Liver (tissue), 9 donors: ENCODE data around the gene FRMPD4. TPM values are rescaled to one million over a fixed set of nuclear protein-coding genes. Genes with fewer than 3 reads are reported as not detected.

Experiments used
- DNase-seq: peaks from one replicate; pipeline ENCODE4 v3.0.0-alpha.2; 2017; ENCODE audit warnings: low spot score
- H3K27ac ChIP-seq, 2 donors: one replicate each; pipeline ENCODE4 v1.7.0; 2013; ENCODE audit warnings: inconsistent platforms in 2 of 2, low read length in 2 of 2, control low read depth in 1 of 2, low read depth in 1 of 2, mild to moderate bottlenecking in 1 of 2
- H3K27me3 ChIP-seq, 4 donors: one replicate each; pipeline versions ENCODE4 v1.6.1 to v1.7.0; 2013; ENCODE audit warnings: low read length in 3 of 4, inconsistent platforms in 1 of 4, mild to moderate bottlenecking in 1 of 4, moderate library complexity in 1 of 4; ENCODE audit not compliant: control insufficient read depth in 4 of 4, insufficient read depth in 4 of 4
- H3K36me3 ChIP-seq, 4 donors: one replicate each; pipeline versions ENCODE4 v1.6.1 to v1.7.0; 2013; ENCODE audit warnings: low read length in 3 of 4, mild to moderate bottlenecking in 3 of 4, low read depth in 1 of 4, moderate library complexity in 1 of 4; ENCODE audit not compliant: control insufficient read depth in 4 of 4, insufficient read depth in 3 of 4
- H3K4me1 ChIP-seq, 4 donors: one replicate each; pipeline versions ENCODE4 v1.6.1 to v1.7.0; 2013; ENCODE audit warnings: low read length in 3 of 4, mild to moderate bottlenecking in 3 of 4, moderate library complexity in 1 of 4; ENCODE audit not compliant: control insufficient read depth in 4 of 4, insufficient read depth in 4 of 4
- H3K4me3 ChIP-seq, 3 donors: one replicate each; pipeline versions ENCODE4 v1.6.1 to v1.7.0; 2013; ENCODE audit warnings: low read length in 3 of 3, control low read depth in 1 of 3, low read depth in 1 of 3, mild to moderate bottlenecking in 1 of 3
- H3K9ac ChIP-seq, 2 donors: one replicate each; pipeline ENCODE4 v1.7.0; 2013; ENCODE audit warnings: low read length in 2 of 2, mild to moderate bottlenecking in 2 of 2, moderate library complexity in 2 of 2, control low read depth in 1 of 2, low read depth in 1 of 2
- H3K9me3 ChIP-seq, 4 donors: one replicate each; pipeline versions ENCODE4 v1.6.1 to v1.7.0; 2013; ENCODE audit warnings: low read length in 3 of 4; ENCODE audit not compliant: control insufficient read depth in 4 of 4
- ATF3 ChIP-seq: IDR thresholded peaks from 2 replicates; pipeline ENCODE4 v1.6.1; 2016; ENCODE audit warnings: antibody characterized with exemption
- CTCF ChIP-seq: fragments of 150-350 bp; IDR thresholded peaks from 2 replicates; pipeline ENCODE4 v1.5.1; 2017; ENCODE audit warnings: improper control_type of control experiment, low read depth, low read length; ENCODE audit not compliant: missing input control
- EGR1 ChIP-seq, 2 donors: IDR thresholded peaks; 2 replicates each; pipeline ENCODE4 v1.6.1; 2016 to 2018; ENCODE audit warnings: antibody characterized with exemption in 2 of 2, low read depth in 2 of 2
- FOXA1 ChIP-seq: IDR thresholded peaks from 2 replicates; pipeline ENCODE4 v1.6.1; 2016; ENCODE audit warnings: antibody characterized with exemption
- FOXA2 ChIP-seq: IDR thresholded peaks from 2 replicates; pipeline ENCODE4 v1.6.1; 2016; ENCODE audit warnings: antibody characterized with exemption
- GABPA ChIP-seq, 2 donors: IDR thresholded peaks in 1 of 2; conservative IDR thresholded peaks in 1 of 2; 2 replicates each; pipeline ENCODE4 v1.6.1; 2016; ENCODE audit warnings: antibody characterized with exemption in 2 of 2, mild to moderate bottlenecking in 1 of 2, moderate library complexity in 1 of 2
- HNF4A ChIP-seq, 2 donors: conservative IDR thresholded peaks; 2 replicates each; pipeline ENCODE4 v1.6.1; 2016; ENCODE audit warnings: antibody characterized with exemption in 2 of 2, mild to moderate bottlenecking in 2 of 2
- HNF4G ChIP-seq: IDR thresholded peaks from 2 replicates; pipeline ENCODE4 v1.6.1; 2016; ENCODE audit warnings: antibody characterized with exemption
- JUND ChIP-seq, 2 donors: IDR thresholded peaks; 2 replicates each; pipeline ENCODE4 v1.6.1; 2016; ENCODE audit warnings: antibody characterized with exemption in 2 of 2
- MAX ChIP-seq: IDR thresholded peaks from 2 replicates; pipeline ENCODE4 v1.6.1; 2016; ENCODE audit warnings: antibody characterized with exemption
- NR2F2 ChIP-seq: IDR thresholded peaks from 2 replicates; pipeline ENCODE4 v1.6.1; 2016; ENCODE audit warnings: antibody characterized with exemption
- RAD21 ChIP-seq, 2 donors: IDR thresholded peaks; 2 replicates each; pipeline ENCODE4 v1.6.1; 2016; ENCODE audit warnings: antibody characterized with exemption in 2 of 2, mild to moderate bottlenecking in 2 of 2
- REST ChIP-seq: IDR thresholded peaks from 2 replicates; pipeline ENCODE4 v1.6.1; 2016; ENCODE audit warnings: antibody characterized with exemption, mild to moderate bottlenecking
- RXRA ChIP-seq, 2 donors: IDR thresholded peaks; 2 replicates each; pipeline ENCODE4 v1.6.1; 2017 to 2018; ENCODE audit warnings: antibody characterized with exemption in 2 of 2, mild to moderate bottlenecking in 1 of 2
- SP1 ChIP-seq: IDR thresholded peaks from 2 replicates; pipeline ENCODE4 v1.6.1; 2018; ENCODE audit warnings: antibody characterized with exemption, mild to moderate bottlenecking
- TAF1 ChIP-seq: conservative IDR thresholded peaks from 2 replicates; pipeline ENCODE4 v1.6.1; 2016; ENCODE audit warnings: antibody characterized with exemption, mild to moderate bottlenecking
- YY1 ChIP-seq: IDR thresholded peaks from 2 replicates; pipeline ENCODE4 v1.6.1; 2016; ENCODE audit warnings: antibody characterized with exemption, mild to moderate bottlenecking
- ZBTB33 ChIP-seq: IDR thresholded peaks from 2 replicates; pipeline ENCODE4 v1.6.1; 2016; ENCODE audit warnings: antibody characterized with exemption
- WGBS: extraction: QIAGEN DNeasy Blood & Tissue Kit; methylation state at CpG from one replicate; pipeline ENCODE4 v1.1.7; 2013; 5-methylcytosine and 5-hydroxymethylcytosine counted together
- polyA plus RNA-seq, 2 donors: library from polyadenylated mRNA; stranded (reverse) in 1 of 2; unstranded in 1 of 2; fragments of 200-250 nt in 1 of 2; fragments of >200 nt in 1 of 2; fragmentation: Nextera tagmentation in 1 of 2; extraction: Ambion mirVana in 1 of 2; gene quantifications; one replicate each; pipeline versions ENCODE4 v1.2.1 to v1.2.3, GENCODE V29; 2013 to 2015
- total RNA-seq, 2 donors: library from RNA; depleted of rRNA; stranded (reverse); fragments of >200 nt; gene quantifications; one replicate each; pipeline ENCODE4 v1.2.3, GENCODE V29; 2014
- donor health status: healthy.
- donor health status: healthy.
- donor health status: healthy.
- donor health status: healthy.
- donor health status: healthy.

Gene FRMPD4
- total and polyA plus RNA-seq, 4 donors: 0.01 to 0.08 (median 0.03) TPM; not detected in 1

- H3K9me3 ChIP-seq: no peaks in the 10 kb centered on the region
- no peak for DNase-seq
- H3K4me3 ChIP-seq: no peak overlapping the region
- no peak overlapping the region for H3K27ac ChIP-seq
- 59% methylated on average over 6 of the region's 6 CpGs for WGBS
- TF ChIP-seq ATF3 (no peak), ZBTB33 (no peak), RXRA (IDR thresholded peaks at IDR 0.05) (no peak), SP1 (no peak), TAF1 (no peak), HNF4A (conservative IDR thresholded peaks at IDR 0.05) (no peak), RAD21 (IDR thresholded peaks at IDR 0.05) (no peak), REST (no peak), CTCF (no peak), JUND (IDR thresholded peaks at IDR 0.05) (no peak), FOXA1 (no peak), NR2F2 (no peak), EGR1 (IDR thresholded peaks at IDR 0.05; ENCODE audit: low read depth in 2 of 2) (no peak), FOXA2 (no peak), HNF4G (no peak), GABPA (IDR thresholded peaks at IDR 0.05 in 1 of 2, conservative IDR thresholded peaks at IDR 0.05 in 1 of 2) (no peak), YY1 (no peak)
- H3K4me1 ChIP-seq: no peaks in the 10 kb centered on the region
- peaks cover 0 to 3% (median 0%) of the 10 kb centered on the region in 4 donors for H3K27me3 ChIP-seq
- H3K9ac ChIP-seq: no peak overlapping the region
- no peaks in the 10 kb centered on the region for H3K36me3 ChIP-seq
Measured at GRCh38 chrX:12372111-12372510, 233.8 kb downstream of the FRMPD4 start.

GRCh38 chrX:12374286-12374685, 236.0 kb downstream of the FRMPD4 start:
- 68% methylated on average over 6 of the region's 6 CpGs for WGBS
- no peaks in the 10 kb centered on the region for H3K9me3 ChIP-seq
- H3K4me3 ChIP-seq: no peak overlapping the region
- H3K27ac ChIP-seq: no peak overlapping the region
- no peaks in the 10 kb centered on the region for H3K36me3 ChIP-seq
- H3K4me1 ChIP-seq: no peaks in the 10 kb centered on the region
- H3K27me3 ChIP-seq: peaks cover 0 to 3% (median 0%) of the 10 kb centered on the region in 4 donors
- no peak overlapping the region for H3K9ac ChIP-seq
- DNase-seq: no peak
- no peak for TF ChIP-seq HNF4G
- TF ChIP-seq TAF1: no peak
- TF ChIP-seq NR2F2: no peak
- no peak for TF ChIP-seq ZBTB33
- TF ChIP-seq HNF4A (conservative IDR thresholded peaks at IDR 0.05): no peak
- TF ChIP-seq EGR1 (IDR thresholded peaks at IDR 0.05; ENCODE audit: low read depth in 2 of 2): no peak
- TF ChIP-seq YY1: no peak
- no peak for TF ChIP-seq FOXA2
- no peak for TF ChIP-seq REST
- TF ChIP-seq MAX: no peak
- no peak for TF ChIP-seq GABPA (IDR thresholded peaks at IDR 0.05 in 1 of 2, conservative IDR thresholded peaks at IDR 0.05 in 1 of 2)
- TF ChIP-seq RXRA (IDR thresholded peaks at IDR 0.05): no peak
- TF ChIP-seq FOXA1: no peak
- no peak for TF ChIP-seq RAD21 (IDR thresholded peaks at IDR 0.05)
